ENCODE measurements around the gene MTRF1L.
"Not testable (repeated sequence)": the region's sequence is repeated elsewhere in the genome, so short reads cannot be mapped to it uniquely, and the experiment has no call there.

Gene MTRF1L

GRCh38 chr6:152969688-152970418 lies 32.7 kb downstream of the MTRF1L start:
- no peak for DNase-seq

- not testable (repeated sequence) for DNase-seq
Measured at GRCh38 chr6:152966168-152966894, 36.2 kb downstream of the MTRF1L start.

GRCh38 chr6:152959333-152959732 lies 43.2 kb downstream of the MTRF1L start:
- DNase-seq = no peak

- no peak for DNase-seq
Measured at GRCh38 chr6:152957796-152958195, 44.7 kb downstream of the MTRF1L start.

GRCh38 chr6:152954443-152954842 lies 48.1 kb downstream of the MTRF1L start:
- no peak for DNase-seq

GRCh38 chr6:152952866-152953509 lies 49.5 kb downstream of the MTRF1L start:
- no peak for DNase-seq

- no peak for DNase-seq
Measured at GRCh38 chr6:152952045-152952444, 50.5 kb downstream of the MTRF1L start.

GRCh38 chr6:152950240-152950639 lies 52.3 kb downstream of the MTRF1L start:
- no peak for DNase-seq

- no peak for DNase-seq
Measured at GRCh38 chr6:152948150-152948768, 54.2 kb downstream of the MTRF1L start.

GRCh38 chr6:152946995-152947394 lies 55.5 kb downstream of the MTRF1L start:
- DNase-seq = no peak

- DNase-seq = no peak
Measured at GRCh38 chr6:152946484-152946883, 56.0 kb downstream of the MTRF1L start.

GRCh38 chr6:152943260-152943897 lies 59.1 kb downstream of the MTRF1L start:
- DNase-seq = no peak

- DNase-seq = no peak
Measured at GRCh38 chr6:152942319-152942869, 60.1 kb downstream of the MTRF1L start.

- no peak for DNase-seq
Measured at GRCh38 chr6:152941746-152942145, 60.8 kb downstream of the MTRF1L start.

Data from activated CD4-positive, alpha-beta T cell treated with anti-CD3 and anti-CD28 coated beads, Interleukin-2, amount 50 U/mL, for 1 hour (primary cell).